ENCODE data around the gene MCU. TPM values are rescaled to one million over a fixed set of nuclear protein-coding genes. Genes with fewer than 3 reads are reported as not detected.

The MCU gene
- total and polyA plus RNA-seq, 2 of the 8 experiments (the other 6 are each of a cell fraction or from before 2014, with no cell fraction given): 51.6 to 62.2 TPM

- TF ChIP-seq CHD7 (IDR thresholded peaks at IDR 0.05; ENCODE audit: insufficient replicate concordance, low read length) (no peak), USF2 (IDR thresholded peaks at IDR 0.05; ENCODE audit: low read length) (no peak), EGR1 (IDR thresholded peaks at IDR 0.05; ENCODE audit: borderline replicate concordance, low read depth, low read length) (no peak), CBX8 (IDR thresholded peaks at IDR 0.05; ENCODE audit: borderline replicate concordance, low read depth, low read length) (no peak), JUN (IDR thresholded peaks at IDR 0.05; ENCODE audit: low read depth, low read length) (no peak), MAFK (IDR thresholded peaks at IDR 0.05; ENCODE audit: low read depth, low read length) (no peak), TAF7 (optimal IDR thresholded peaks at IDR 0.05; ENCODE audit: borderline replicate concordance, low read depth, low read length) (no peak), CEBPB (IDR thresholded peaks at IDR 0.05; ENCODE audit: low read depth, low read length) (no peak)
Measured at GRCh38 chr10:72888151-72888638, 196.3 kb downstream of the MCU start (continued).
